Measurements from ENCODE around the gene DHRSX. TPM values are rescaled to one million over a fixed set of nuclear protein-coding genes. Genes with fewer than 3 reads are reported as not detected.

The DHRSX gene
- total RNA-seq, 1 donor from 2014 or later: 30.4 TPM

DNA sequence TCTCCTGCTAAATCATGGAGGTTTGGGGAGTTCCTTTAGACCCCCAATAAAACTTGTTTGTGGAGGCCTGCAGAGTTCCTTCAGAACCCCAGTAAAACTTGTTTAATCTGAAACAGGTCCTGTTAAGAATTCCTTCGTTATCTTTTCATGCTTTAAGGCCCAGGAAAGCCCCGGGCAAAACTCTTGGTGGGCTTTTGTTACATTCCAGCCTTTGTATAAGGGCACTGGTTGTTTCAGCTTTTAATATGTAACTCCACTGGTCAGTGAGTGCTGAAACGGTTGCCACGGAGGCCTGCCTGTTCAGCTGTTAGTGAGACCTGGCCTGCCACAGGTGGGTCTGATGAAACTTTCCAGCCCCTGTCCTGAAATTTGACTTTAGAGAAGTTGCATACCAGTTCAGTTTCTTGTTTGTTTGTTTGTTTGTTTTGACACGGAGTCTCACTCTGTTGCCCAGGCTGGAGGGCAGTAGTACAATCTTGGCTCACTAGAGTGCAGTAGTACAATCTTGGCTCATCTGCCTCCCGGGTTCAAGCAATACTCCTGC is 12.4 kb upstream of the DHRSX start:
- Histone ChIP-seq H4K20me1 (ENCODE audit: insufficient read depth, low read length) (no peaks in the 10 kb centered on the region), H3K27ac (ENCODE audit: low read depth, low read length) (no peak overlapping the region), H3K9me3 (ENCODE audit: insufficient read depth, low read depth, low read length) (no peaks in the 10 kb centered on the region), H3K4me1 (ENCODE audit: insufficient read depth, low read length) (no peaks in the 10 kb centered on the region), H3K27me3 (ENCODE audit: insufficient read depth, low read length) (peaks cover 5% of the 10 kb centered on the region), H3K36me3 (ENCODE audit: insufficient read depth, low read length) (no peaks in the 10 kb centered on the region), H3K9ac (ENCODE audit: low read length) (no peak overlapping the region), H3K79me2 (ENCODE audit: insufficient read depth, low read length) (no peaks in the 10 kb centered on the region), H3K4me2 (ENCODE audit: low read length) (no peak overlapping the region), H2AFZ (ENCODE audit: low read depth, low read length) (no peak overlapping the region), H3K4me3 (ENCODE audit: insufficient read depth, low read depth, low read length) (no peak overlapping the region)
- H3K27ac Mint-ChIP-seq (ENCODE audit: unreplicated experiment): peak overlapping the region; percentile 58
- no peaks in the 10 kb centered on the region for H3K9me3 Mint-ChIP-seq (ENCODE audit: unreplicated experiment)
- H3K4me3 Mint-ChIP-seq (ENCODE audit: unreplicated experiment): no peak overlapping the region
- H3K4me1 Mint-ChIP-seq (ENCODE audit: low read depth, unreplicated experiment): no peaks in the 10 kb centered on the region
- no peak for DNase-seq (ENCODE audit: low read depth)
- no peak for TF ChIP-seq CTCF (IDR thresholded peaks at IDR 0.05; ENCODE audit: insufficient read depth, low read depth, low read length)
- no peaks in the 10 kb centered on the region for H3K36me3 Mint-ChIP-seq (ENCODE audit: low read depth, unreplicated experiment)
- H3K27me3 Mint-ChIP-seq (ENCODE audit: low read depth, unreplicated experiment): peaks cover 4% of the 10 kb centered on the region
- no peak for FAIRE-seq

DNA sequence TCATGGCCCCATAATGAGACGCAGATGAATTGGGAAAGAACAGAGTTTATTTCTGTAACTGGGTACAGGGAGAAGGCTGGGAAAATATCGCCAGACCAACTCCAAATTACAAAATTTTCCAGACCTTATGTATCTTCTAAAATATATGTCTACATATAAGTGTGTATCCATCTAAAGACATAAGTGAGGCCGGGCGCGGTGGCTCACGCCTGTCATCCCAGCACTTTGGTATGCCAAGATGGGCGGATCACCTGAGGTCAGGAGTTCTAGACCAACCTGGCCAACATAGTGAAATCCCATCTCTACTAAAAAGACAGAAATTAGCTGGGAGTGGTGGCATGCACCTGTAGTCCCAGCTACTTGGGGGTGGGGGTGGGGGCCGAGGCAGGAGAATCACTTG is 11.7 kb upstream of the DHRSX start:
- Mint-ChIP-seq H3K4me1 (ENCODE audit: low read depth, unreplicated experiment) (no peaks in the 10 kb centered on the region), H3K36me3 (ENCODE audit: low read depth, unreplicated experiment) (no peaks in the 10 kb centered on the region), H3K4me3 (ENCODE audit: unreplicated experiment) (no peak overlapping the region), H3K9me3 (ENCODE audit: unreplicated experiment) (no peaks in the 10 kb centered on the region), H3K27me3 (ENCODE audit: low read depth, unreplicated experiment) (peaks cover 4% of the 10 kb centered on the region), H3K27ac (ENCODE audit: unreplicated experiment) (no peak overlapping the region)
- FAIRE-seq (no peak), DNase-seq (ENCODE audit: low read depth) (no peak)
- no peaks in the 10 kb centered on the region for H3K9me3 ChIP-seq (ENCODE audit: insufficient read depth, low read depth, low read length)
- H3K9ac ChIP-seq (ENCODE audit: low read length): no peak overlapping the region
- no peaks in the 10 kb centered on the region for H4K20me1 ChIP-seq (ENCODE audit: insufficient read depth, low read length)
- H3K4me3 ChIP-seq (ENCODE audit: insufficient read depth, low read depth, low read length): no peak overlapping the region
- TF ChIP-seq EZH2 (IDR thresholded peaks at IDR 0.05; ENCODE audit: insufficient read depth, low read length) (no peak), CTCF (IDR thresholded peaks at IDR 0.05; ENCODE audit: insufficient read depth, low read depth, low read length) (no peak)
- no peak overlapping the region for H2AFZ ChIP-seq (ENCODE audit: low read depth, low read length)
- H3K27ac ChIP-seq (ENCODE audit: low read depth, low read length): no peak overlapping the region
- H3K36me3 ChIP-seq (ENCODE audit: insufficient read depth, low read length): no peaks in the 10 kb centered on the region
- H3K4me2 ChIP-seq (ENCODE audit: low read length): no peak overlapping the region
- H3K27me3 ChIP-seq (ENCODE audit: insufficient read depth, low read length): peaks cover 5% of the 10 kb centered on the region
- no peaks in the 10 kb centered on the region for H3K4me1 ChIP-seq (ENCODE audit: insufficient read depth, low read length)
- no peaks in the 10 kb centered on the region for H3K79me2 ChIP-seq (ENCODE audit: insufficient read depth, low read length)

GRCh38 chrX:2511326-2511725 is 10.6 kb upstream of the DHRSX start:
- no peaks in the 10 kb centered on the region for H3K36me3 Mint-ChIP-seq (ENCODE audit: low read depth, unreplicated experiment)
- TF ChIP-seq CTCF (IDR thresholded peaks at IDR 0.05; ENCODE audit: insufficient read depth, low read depth, low read length): no peak
- TF ChIP-seq EZH2 (IDR thresholded peaks at IDR 0.05; ENCODE audit: insufficient read depth, low read length): no peak
- H3K27ac Mint-ChIP-seq (ENCODE audit: unreplicated experiment): no peak overlapping the region
- Histone ChIP-seq H3K4me1 (ENCODE audit: insufficient read depth, low read length) (no peaks in the 10 kb centered on the region), H3K4me3 (ENCODE audit: insufficient read depth, low read depth, low read length) (no peak overlapping the region), H3K36me3 (ENCODE audit: insufficient read depth, low read length) (no peaks in the 10 kb centered on the region), H3K9ac (ENCODE audit: low read length) (no peak overlapping the region), H3K27me3 (ENCODE audit: insufficient read depth, low read length) (peaks cover 2% of the 10 kb centered on the region), H3K79me2 (ENCODE audit: insufficient read depth, low read length) (no peaks in the 10 kb centered on the region), H3K27ac (ENCODE audit: low read depth, low read length) (no peak overlapping the region), H4K20me1 (ENCODE audit: insufficient read depth, low read length) (no peaks in the 10 kb centered on the region), H2AFZ (ENCODE audit: low read depth, low read length) (no peak overlapping the region), H3K4me2 (ENCODE audit: low read length) (no peak overlapping the region), H3K9me3 (ENCODE audit: insufficient read depth, low read depth, low read length) (no peaks in the 10 kb centered on the region)
- H3K4me1 Mint-ChIP-seq (ENCODE audit: low read depth, unreplicated experiment): no peaks in the 10 kb centered on the region
- no peak overlapping the region for H3K4me3 Mint-ChIP-seq (ENCODE audit: unreplicated experiment)
- H3K9me3 Mint-ChIP-seq (ENCODE audit: unreplicated experiment): no peaks in the 10 kb centered on the region
- no peak for DNase-seq (ENCODE audit: low read depth)
- FAIRE-seq: no peak
- peaks cover 4% of the 10 kb centered on the region for H3K27me3 Mint-ChIP-seq (ENCODE audit: low read depth, unreplicated experiment)
